NCI-H82 treated with DMSO at 0.1 percent for 48 hours (cell line): ENCODE results near the gene SEC63.
A peak's percentile ranks its signal among the peaks of the same experiment; 100 is the strongest.
"Not testable (repeated sequence)": the region's sequence is repeated elsewhere in the genome, so short reads cannot be mapped to it uniquely, and the experiment has no call there.

Experiments
- DNase-seq: peaks from one replicate; lab custom pipeline; 2025; ENCODE audit not compliant: unreplicated experiment; lab: John Stamatoyannopoulos, UW

SEC63 gene

GRCh38 chr6:107957909-107958688 is at the start of gene SEC63:
SEC63 (minus strand) TSS chr6:107958208; CDS start chr6:107958009, 199 bp downstream.
- DNase-seq, result peak; percentile 92

- no peak for DNase-seq
These were observed 48.0 kb upstream of the SEC63 start for GRCh38 chr6:108005961-108006360.

- DNase-seq, result no peak
These were observed 46.9 kb upstream of the SEC63 start for GRCh38 chr6:108004861-108005260.

GRCh38 chr6:108002365-108003221 is 44.6 kb upstream of the SEC63 start:
- DNase-seq, result peak; percentile 75

GRCh38 chr6:108001696-108002231 is 43.8 kb upstream of the SEC63 start:
- DNase-seq, result no peak

GRCh38 chr6:108000259-108000658 is 42.3 kb upstream of the SEC63 start:
- DNase-seq, result not testable (repeated sequence)

- DNase-seq, result no peak
These were observed 41.3 kb upstream of the SEC63 start for GRCh38 chr6:107999341-107999740.

- no peak for DNase-seq
These were observed 34.0 kb upstream of the SEC63 start for GRCh38 chr6:107991772-107992550.

GRCh38 chr6:107991061-107991460 is 33.1 kb upstream of the SEC63 start:
- DNase-seq, result no peak

- not testable (repeated sequence) for DNase-seq
These were observed 32.6 kb upstream of the SEC63 start for GRCh38 chr6:107990587-107990986.

GRCh38 chr6:107989166-107990094 is 31.4 kb upstream of the SEC63 start:
- no peak for DNase-seq

GRCh38 chr6:107988570-107988969 is 30.6 kb upstream of the SEC63 start:
- DNase-seq, result no peak

- DNase-seq, result no peak
These were observed 29.8 kb upstream of the SEC63 start for GRCh38 chr6:107987805-107988204.

GRCh38 chr6:107985701-107986100 is 27.7 kb upstream of the SEC63 start:
- no peak for DNase-seq

- DNase-seq, result no peak
These were observed 25.8 kb upstream of the SEC63 start for GRCh38 chr6:107983811-107984210.

GRCh38 chr6:107982486-107982885 is 24.5 kb upstream of the SEC63 start:
- DNase-seq, result peak; percentile 63

- no peak for DNase-seq
These were observed 23.7 kb upstream of the SEC63 start for GRCh38 chr6:107981695-107982094.

GRCh38 chr6:107977283-107977682 is 19.3 kb upstream of the SEC63 start:
- peak; percentile 55 for DNase-seq

- DNase-seq, result peak; percentile 47
These were observed 18.3 kb upstream of the SEC63 start for GRCh38 chr6:107976155-107976783.
